Lower leg skin (tissue), 3 donors: Measurements from ENCODE around the gene CACNA2D4.

Source experiments
- POLR2A ChIP-seq, 2 donors: fragments of 450-650 bp; IDR thresholded peaks; one replicate each; pipeline ENCODE4 v1.6.1; 2016 to 2017; ENCODE audit warnings: antibody characterized with exemption in 2 of 2, mild to moderate bottlenecking in 1 of 2, moderate library complexity in 1 of 2
- TF ChIP-seq, protein P1 (sequence below), 3 donors: fragments of 450-650 bp; IDR thresholded peaks; one replicate each; pipeline ENCODE4 v1.5.1; 2016; ENCODE audit warnings: antibody characterized with exemption in 3 of 3, mild to moderate bottlenecking in 3 of 3, moderate library complexity in 2 of 3

DNA sequence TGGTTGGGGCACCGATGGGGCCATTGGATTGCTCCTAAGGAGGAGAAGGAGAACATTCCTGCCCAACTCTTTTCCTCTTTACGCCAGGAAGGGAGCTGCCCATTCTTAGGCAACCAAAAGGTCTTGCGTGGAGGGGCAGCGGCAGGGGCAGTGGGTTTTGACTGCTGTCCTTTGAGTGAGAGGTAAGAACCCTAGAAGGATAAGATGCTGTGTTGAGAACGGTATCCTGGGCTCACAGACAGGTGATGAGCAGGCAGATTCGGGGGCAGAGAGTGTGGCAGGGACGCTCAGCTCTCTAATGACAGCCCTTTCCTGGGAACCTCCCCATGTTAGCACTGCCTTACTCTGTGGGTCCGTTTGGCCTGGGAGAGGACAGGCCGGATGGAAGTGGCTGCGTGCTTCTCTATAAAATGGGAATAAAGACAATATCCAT is 84.8 kb downstream of the CACNA2D4 start:
- TF ChIP-seq, protein P1, sequence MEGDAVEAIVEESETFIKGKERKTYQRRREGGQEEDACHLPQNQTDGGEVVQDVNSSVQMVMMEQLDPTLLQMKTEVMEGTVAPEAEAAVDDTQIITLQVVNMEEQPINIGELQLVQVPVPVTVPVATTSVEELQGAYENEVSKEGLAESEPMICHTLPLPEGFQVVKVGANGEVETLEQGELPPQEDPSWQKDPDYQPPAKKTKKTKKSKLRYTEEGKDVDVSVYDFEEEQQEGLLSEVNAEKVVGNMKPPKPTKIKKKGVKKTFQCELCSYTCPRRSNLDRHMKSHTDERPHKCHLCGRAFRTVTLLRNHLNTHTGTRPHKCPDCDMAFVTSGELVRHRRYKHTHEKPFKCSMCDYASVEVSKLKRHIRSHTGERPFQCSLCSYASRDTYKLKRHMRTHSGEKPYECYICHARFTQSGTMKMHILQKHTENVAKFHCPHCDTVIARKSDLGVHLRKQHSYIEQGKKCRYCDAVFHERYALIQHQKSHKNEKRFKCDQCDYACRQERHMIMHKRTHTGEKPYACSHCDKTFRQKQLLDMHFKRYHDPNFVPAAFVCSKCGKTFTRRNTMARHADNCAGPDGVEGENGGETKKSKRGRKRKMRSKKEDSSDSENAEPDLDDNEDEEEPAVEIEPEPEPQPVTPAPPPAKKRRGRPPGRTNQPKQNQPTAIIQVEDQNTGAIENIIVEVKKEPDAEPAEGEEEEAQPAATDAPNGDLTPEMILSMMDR (IDR thresholded peaks at IDR 0.05) = no peak
- TF ChIP-seq POLR2A (IDR thresholded peaks at IDR 0.05) = no peak
